DND-41 (cell line): ENCODE results near the gene ZNF207.

ENCODE experiments used
- ATAC-seq: fragments of 200-7000 bp; cut with Tn5 transposase; 3 replicates; pipeline ENCODE4 v1.9.1; 2021; ENCODE audit warnings: low read depth; ENCODE audit not compliant: insufficient read depth
- DNase-seq: peaks from one replicate; pipeline ENCODE4 v3.0.0-alpha.2; 2020
- H2AFZ ChIP-seq: 2 replicates; pipeline ENCODE4 v1.6.0; 2012; ENCODE audit warnings: low read depth, low read length
- H3K27ac ChIP-seq: 2 replicates; pipeline ENCODE4 v1.5.1; 2012; ENCODE audit warnings: low read length, inconsistent platforms
- H3K27me3 ChIP-seq: fragments of 200-600 bp; sonication (generic); 2 replicates; pipeline ENCODE4 v1.6.0; 2012; ENCODE audit warnings: low read length, mild to moderate bottlenecking, inconsistent platforms; ENCODE audit not compliant: insufficient read depth, poor library complexity
- H3K36me3 ChIP-seq: 2 replicates; pipeline ENCODE4 v1.5.1; 2012; ENCODE audit warnings: low read length, inconsistent platforms; ENCODE audit not compliant: insufficient read depth
- H3K4me1 ChIP-seq: 2 replicates; pipeline ENCODE4 v1.5.1; 2012; ENCODE audit warnings: mild to moderate bottlenecking, low read length; ENCODE audit not compliant: insufficient read depth
- H3K4me2 ChIP-seq: 2 replicates; pipeline ENCODE4 v1.6.0; 2012; ENCODE audit warnings: mild to moderate bottlenecking, moderate library complexity, low read length, inconsistent platforms; ENCODE audit not compliant: insufficient read depth
- H3K4me3 ChIP-seq, 2 experiments: fragments of 200-600 bp in 1 of 2; shearing (Covaris generic) in 1 of 2; 2 replicates each; pipeline ENCODE4 v1.5.1; 2012 to 2016; ENCODE audit warnings: inconsistent platforms in 2 of 2, low read length in 2 of 2, mild to moderate bottlenecking in 2 of 2, low read depth in 1 of 2, moderate library complexity in 1 of 2
- H3K79me2 ChIP-seq: 2 replicates; pipeline ENCODE4 v1.6.0; 2012; ENCODE audit warnings: low read length, inconsistent platforms; ENCODE audit not compliant: insufficient read depth
- H3K9ac ChIP-seq: 2 replicates; pipeline ENCODE4 v1.6.0; 2012; ENCODE audit warnings: low read depth, mild to moderate bottlenecking, inconsistent platforms, low read length, moderate library complexity
- H3K9me3 ChIP-seq: 2 replicates; pipeline ENCODE4 v1.5.1; 2012; ENCODE audit warnings: low read length, moderate library complexity, mild to moderate bottlenecking, inconsistent platforms; ENCODE audit not compliant: insufficient read depth, severe bottlenecking
- H4K20me1 ChIP-seq: 2 replicates; pipeline ENCODE4 v1.6.0; 2012; ENCODE audit warnings: low read length; ENCODE audit not compliant: insufficient read depth
- EZH2 ChIP-seq: IDR thresholded peaks from 3 replicates; pipeline ENCODE4 v1.6.1; 2012; ENCODE audit warnings: borderline replicate concordance, low read depth, mild to moderate bottlenecking, moderate library complexity, low read length, inconsistent platforms; ENCODE audit not compliant: severe bottlenecking
- TF ChIP-seq, protein P1 (sequence below): IDR thresholded peaks from 2 replicates; pipeline ENCODE4 v1.5.1; 2012; ENCODE audit warnings: borderline replicate concordance, low read length, moderate library complexity, mild to moderate bottlenecking; ENCODE audit not compliant: poor library complexity, severe bottlenecking; ENCODE audit errors: extremely low read depth

Gene ZNF207

DNA sequence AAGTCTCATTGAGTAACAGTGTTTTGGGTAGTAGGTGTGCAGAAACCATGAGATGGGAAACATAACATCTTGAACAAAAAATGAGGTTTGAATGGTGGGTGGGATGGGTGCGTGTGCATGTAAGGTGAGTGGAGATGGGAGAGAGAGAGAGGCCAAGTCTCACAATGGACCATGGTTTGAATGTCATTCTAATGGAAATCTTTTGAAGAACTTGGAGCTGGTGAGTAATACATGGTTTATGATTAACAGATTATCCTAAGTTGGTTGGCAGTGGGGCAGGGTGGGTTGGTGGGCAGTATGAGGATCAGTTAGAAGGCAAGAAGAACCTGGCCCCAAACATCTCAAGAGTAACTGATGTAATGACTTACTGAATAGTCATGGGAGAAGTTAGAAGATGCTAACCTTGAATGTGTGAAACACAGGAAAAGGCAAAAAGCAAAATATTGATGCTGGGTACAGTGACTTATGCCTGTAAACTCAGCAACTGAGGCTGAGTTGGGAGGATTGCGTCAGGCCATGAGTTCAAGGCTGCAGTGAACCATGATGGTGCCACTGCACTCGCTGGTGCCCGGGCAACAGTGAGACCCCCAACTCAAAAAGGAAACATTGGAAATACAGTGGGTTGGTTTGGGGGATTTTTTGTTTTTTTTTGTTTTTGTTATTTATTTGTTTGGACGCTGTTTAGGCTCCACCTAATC is 32.7 kb downstream of the ZNF207 start:
- H3K9me3 ChIP-seq, result no peaks in the 10 kb centered on the region
- H3K4me1 ChIP-seq, result no peaks in the 10 kb centered on the region
- no peak for TF ChIP-seq EZH2
- TF ChIP-seq, protein P1, sequence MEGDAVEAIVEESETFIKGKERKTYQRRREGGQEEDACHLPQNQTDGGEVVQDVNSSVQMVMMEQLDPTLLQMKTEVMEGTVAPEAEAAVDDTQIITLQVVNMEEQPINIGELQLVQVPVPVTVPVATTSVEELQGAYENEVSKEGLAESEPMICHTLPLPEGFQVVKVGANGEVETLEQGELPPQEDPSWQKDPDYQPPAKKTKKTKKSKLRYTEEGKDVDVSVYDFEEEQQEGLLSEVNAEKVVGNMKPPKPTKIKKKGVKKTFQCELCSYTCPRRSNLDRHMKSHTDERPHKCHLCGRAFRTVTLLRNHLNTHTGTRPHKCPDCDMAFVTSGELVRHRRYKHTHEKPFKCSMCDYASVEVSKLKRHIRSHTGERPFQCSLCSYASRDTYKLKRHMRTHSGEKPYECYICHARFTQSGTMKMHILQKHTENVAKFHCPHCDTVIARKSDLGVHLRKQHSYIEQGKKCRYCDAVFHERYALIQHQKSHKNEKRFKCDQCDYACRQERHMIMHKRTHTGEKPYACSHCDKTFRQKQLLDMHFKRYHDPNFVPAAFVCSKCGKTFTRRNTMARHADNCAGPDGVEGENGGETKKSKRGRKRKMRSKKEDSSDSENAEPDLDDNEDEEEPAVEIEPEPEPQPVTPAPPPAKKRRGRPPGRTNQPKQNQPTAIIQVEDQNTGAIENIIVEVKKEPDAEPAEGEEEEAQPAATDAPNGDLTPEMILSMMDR, result no peak
- peaks cover 51% of the 10 kb centered on the region for H3K36me3 ChIP-seq
- no peaks in the 10 kb centered on the region for H3K27me3 ChIP-seq
- H2AFZ ChIP-seq, result no peak overlapping the region
- H3K4me3 ChIP-seq, result no peak overlapping the region
- no peak overlapping the region for H3K9ac ChIP-seq
- no peak overlapping the region for H3K4me2 ChIP-seq
- ATAC-seq (peak; percentile 17; the same call in 1 of the 3 replicates), DNase-seq (no peak)
- no peak overlapping the region for H3K27ac ChIP-seq
- H4K20me1 ChIP-seq, result no peaks in the 10 kb centered on the region; the same call in 1 of the 2 replicates
- 0 out of 2 replicates have a peak, but pooled peaks cover 2% of the 10 kb centered on the region for H3K79me2 ChIP-seq

DNA sequence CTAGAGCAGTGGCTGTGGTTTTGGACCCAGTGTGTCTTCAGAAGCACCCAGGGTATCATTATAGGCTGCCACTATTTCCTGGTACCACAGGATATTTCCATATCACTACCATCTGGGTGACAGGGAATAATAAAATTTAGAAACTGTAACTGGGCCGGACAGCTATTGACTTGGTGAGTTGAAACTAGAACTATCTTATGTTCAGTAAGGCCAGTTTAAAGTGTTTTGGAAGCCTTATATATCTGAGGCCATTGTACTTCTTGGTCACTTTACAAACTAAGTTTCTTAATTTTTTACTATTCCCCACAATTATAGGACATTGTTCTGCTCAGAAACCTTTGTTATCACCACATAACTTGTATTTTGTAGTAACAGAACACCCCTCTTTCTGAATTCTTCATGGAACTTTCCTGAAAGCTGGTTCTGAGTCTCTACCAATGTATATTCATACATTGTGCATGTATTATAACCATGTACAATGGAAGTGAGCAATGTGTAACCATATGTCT is 34.0 kb downstream of the ZNF207 start:
- Histone ChIP-seq H3K4me2 (no peak overlapping the region), H3K4me1 (no peaks in the 10 kb centered on the region), H3K27me3 (no peaks in the 10 kb centered on the region), H3K27ac (no peak overlapping the region), H3K4me3 (no peak overlapping the region), H4K20me1 (no peaks in the 10 kb centered on the region; the same call in 1 of the 2 replicates), H3K36me3 (peaks cover 38% of the 10 kb centered on the region), H2AFZ (no peak overlapping the region), H3K79me2 (no peaks in the 10 kb centered on the region), H3K9me3 (no peaks in the 10 kb centered on the region), H3K9ac (no peak overlapping the region)
- TF ChIP-seq, protein P1, result no peak
- TF ChIP-seq EZH2, result no peak
- ATAC-seq, result peak; percentile 10; the same call in 1 of the 3 replicates
- DNase-seq, result no peak

DNA sequence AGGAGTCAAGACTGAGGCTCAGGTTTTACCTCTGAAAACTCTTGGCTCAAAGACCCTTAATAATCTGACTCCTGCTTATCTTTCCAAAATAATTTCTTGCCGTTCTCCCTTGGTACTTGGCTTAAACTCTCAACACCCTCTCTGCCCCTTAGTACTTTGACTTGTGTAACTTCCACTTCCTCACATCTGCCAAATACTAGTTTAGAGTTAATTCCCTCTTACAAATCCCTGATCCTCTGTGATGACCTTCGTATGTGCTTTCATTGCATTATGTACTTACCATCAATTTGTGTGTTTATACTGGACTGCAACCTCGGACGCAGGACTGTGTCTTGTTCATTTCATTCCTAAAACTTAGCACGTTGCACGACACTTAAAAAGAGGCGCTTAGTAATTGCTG is 35.2 kb downstream of the ZNF207 start:
- ATAC-seq, result no peak
- Histone ChIP-seq H3K4me2 (no peak overlapping the region), H3K79me2 (no peaks in the 10 kb centered on the region), H2AFZ (no peak overlapping the region), H3K4me1 (no peaks in the 10 kb centered on the region), H3K4me3 (no peak overlapping the region), H3K36me3 (peaks cover 28% of the 10 kb centered on the region), H3K9me3 (no peaks in the 10 kb centered on the region), H3K27ac (no peak overlapping the region), H4K20me1 (no peaks in the 10 kb centered on the region; the same call in 1 of the 2 replicates), H3K9ac (no peak overlapping the region), H3K27me3 (no peaks in the 10 kb centered on the region)
- TF ChIP-seq, protein P1, result no peak
- TF ChIP-seq EZH2, result no peak
- no peak for DNase-seq
